Left forelimb (tissue), 1 donor: ENCODE data around the gene IDI1.
"Not testable (repeated sequence)": the region's sequence is repeated elsewhere in the genome, so short reads cannot be mapped to it uniquely, and the experiment has no call there.

Experiments used
- DNase-seq: peaks from one replicate; pipeline ENCODE4 v3.0.0-alpha.2; 2018; ENCODE audit warnings: low spot score

The IDI1 gene

DNA sequence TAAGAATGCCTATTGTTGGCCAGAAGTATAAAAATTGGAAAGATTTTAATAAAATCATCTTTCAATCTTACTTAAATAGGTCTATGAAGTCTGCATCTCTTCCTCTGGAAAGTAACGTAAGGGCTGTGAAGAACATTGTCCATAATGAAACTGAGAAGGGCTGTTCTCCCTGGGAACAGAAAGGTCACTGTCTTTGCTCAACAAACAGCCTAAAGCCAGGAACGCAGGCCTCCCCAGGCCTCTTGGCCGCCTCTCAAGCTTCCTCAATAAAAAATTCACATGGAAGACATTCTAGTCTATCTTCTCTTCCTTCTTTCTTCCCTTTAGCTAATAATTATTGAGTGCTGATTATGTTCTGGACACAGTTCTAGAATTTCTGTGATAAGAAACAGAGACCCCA, 14.2 kb downstream of the IDI1 start:
- DNase-seq = no peak

DNA sequence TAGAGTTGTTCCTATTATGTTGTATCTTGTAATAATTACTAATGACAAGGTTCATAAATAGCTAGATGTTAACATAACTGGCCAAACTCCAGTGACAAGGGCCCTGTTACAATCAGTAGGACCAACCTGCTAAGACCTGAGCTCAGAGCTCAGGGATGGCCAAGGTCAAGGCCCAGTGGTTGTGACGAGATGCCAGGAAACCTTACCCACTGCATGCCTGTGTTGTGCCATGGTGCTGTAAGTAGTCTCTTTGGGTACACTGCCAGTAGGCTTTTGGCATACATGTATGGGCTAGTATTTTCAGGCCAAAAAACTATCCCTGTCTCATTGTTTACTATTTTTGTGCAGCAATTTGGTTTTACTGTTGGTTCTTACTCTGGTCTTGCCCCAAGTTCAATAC, 15.3 kb downstream of the IDI1 start:
- DNase-seq = no peak

DNA sequence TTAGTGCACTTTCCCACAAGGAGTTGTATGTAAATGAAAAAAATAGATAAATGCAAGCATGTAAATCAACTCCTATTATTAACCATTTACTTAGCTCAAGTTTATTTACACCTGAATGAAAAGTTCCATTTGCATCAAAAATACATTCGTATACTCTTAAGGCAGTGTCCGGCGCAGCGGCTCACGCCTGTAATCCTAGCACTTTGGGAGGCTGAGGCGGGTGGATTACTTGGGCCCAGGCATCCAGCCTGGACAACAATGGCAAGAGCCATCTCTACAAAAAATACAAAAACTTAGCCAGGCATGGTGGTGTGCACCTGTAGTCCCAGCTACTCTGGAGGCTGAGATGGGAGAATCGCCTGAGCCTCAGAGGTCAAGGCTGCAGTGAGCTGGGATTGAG, 19.1 kb downstream of the IDI1 start:
- DNase-seq = no peak

DNA sequence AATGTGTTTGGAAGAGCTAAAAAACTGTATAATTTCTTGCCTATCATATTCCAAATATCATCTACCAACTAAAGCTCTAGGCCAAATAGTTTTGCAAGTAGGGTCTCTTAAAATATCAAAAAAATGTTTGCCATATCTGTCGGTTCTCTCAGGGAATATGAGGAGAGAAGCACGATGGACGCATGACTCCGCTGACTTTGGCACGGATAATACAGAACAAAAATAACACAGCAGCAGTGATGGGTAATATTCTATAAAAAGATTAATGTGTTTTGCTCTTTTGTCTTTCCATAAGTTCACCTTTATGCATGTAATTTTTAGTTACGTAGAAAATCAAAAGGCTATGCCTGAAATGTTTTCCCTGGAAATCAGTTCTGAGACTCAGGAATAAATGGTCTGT, 22.3 kb downstream of the IDI1 start:
- no peak for DNase-seq

DNA sequence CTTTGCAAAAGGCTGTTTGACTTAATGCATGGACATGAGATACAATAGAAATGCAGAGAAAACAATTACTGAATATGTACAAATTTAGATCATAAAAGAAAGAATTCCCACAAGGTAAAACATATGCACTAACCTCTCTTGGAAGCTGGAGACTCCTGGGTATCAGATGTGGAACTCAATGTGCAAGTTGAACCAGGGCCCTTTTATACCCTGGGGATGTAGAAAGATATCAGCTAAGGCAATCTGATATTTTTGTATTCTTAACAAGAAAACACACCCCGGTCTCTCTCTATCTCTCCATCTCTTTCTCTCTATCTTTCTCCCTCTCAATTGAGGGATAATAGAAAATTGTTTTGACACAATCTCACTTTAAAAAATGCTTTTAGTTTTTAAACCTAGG, 23.2 kb downstream of the IDI1 start, which contains the start of gene IDI2:
Gene IDI2 (minus strand): TSS at position 177 of the 400 bp plus-strand sequence. CDS start 1,136 bp downstream, outside the sequence.
- no peak for DNase-seq

DNA sequence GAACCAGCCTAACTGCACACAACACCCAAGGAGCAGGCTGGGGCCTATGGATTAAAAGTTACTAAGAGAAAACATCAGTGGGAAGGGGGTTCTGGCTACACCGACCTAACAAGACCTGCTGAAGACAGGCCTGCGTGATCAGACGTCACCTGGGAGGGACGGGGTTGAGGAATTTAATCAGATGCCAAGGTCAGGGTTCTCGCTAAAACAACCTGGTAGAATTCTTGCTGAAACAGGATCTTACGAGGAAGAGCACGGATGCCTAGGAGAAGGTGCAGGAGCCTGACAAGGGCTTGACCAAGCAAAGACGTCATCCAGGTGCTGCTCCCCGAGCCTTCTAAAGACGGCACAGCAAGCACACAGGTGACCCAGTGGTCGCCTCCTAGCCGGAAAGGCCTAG, 24.8 kb downstream of the IDI1 start:
- DNase-seq = no peak

DNA sequence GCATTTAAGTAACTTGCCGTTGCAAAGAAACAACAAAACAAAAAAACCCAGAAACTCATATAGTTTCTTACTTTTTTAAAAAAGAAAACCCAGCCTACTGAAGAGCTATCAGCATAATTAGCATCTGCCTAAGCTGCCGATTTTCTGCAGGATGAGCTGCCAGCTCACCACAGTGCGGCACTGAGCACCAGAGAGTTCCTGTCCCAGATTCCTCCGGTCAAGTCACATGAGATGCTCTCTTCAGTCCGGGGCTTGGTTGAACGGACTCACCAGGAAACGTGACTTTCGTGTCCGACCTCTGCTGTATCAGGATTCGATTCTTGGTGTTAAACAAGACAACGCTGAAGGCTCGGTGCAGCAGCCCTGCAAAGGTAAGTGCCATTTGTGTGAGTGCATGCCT, 26.5 kb downstream of the IDI1 start:
- no peak for DNase-seq

DNA sequence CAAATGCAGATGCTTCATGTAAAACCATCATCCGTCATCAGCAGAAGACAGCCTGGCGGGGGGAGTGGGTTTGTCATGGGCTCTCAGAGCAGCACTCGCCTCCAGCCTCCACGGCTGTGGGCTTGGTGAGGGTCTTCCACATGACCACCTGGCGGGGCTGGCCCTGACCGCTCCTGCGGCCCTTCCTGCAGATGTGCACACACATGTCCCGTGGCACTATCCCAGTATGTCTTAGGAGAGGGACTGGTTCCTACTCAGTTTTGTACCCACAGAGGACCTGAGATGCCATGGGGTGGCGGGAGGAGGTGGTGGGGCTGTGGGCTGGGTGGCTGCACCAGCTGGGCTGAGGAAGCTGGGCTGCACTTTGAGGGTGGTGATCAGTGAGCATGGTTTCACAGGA, 28.0 kb downstream of the IDI1 start:
- DNase-seq = no peak

DNA sequence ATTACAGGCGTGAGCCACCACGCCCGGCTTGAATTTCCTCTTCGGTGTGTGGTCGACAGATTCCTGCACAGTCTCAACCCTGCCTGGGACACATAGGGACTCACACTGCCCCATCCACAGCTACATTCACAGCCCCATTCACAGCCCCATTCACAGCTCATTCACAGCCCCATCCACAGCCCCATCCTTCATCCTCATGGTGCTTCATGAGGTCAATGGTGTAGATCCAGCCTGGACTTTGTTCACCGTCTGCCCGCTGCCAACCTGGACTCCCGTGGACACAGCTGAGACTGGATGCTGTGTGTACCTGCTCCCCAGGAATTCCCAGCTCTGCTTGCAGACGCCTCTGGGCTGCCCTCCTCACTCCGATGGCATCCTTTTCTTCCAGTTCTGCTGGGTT, 28.5 kb downstream of the IDI1 start:
- DNase-seq = no peak

DNA sequence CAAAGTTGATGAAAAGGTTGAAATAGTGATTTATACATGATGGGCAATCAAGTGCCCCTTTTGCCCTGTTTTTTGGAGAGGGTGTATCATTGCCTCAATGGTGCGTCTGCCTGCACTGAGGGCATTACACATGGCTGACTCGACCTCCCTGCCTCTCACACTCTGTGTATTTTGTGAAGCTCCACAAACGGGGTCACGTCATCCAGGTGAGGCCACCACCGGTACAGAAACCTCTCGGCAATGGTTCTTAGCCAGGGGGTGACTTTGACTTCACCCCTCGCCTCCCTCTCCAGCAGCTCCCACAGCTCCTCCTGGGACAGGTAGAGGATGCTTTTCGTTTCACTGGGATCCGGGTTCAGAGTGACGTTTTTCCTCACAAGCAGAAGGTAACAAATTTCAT, 29.6 kb downstream of the IDI1 start:
- no peak for DNase-seq

DNA sequence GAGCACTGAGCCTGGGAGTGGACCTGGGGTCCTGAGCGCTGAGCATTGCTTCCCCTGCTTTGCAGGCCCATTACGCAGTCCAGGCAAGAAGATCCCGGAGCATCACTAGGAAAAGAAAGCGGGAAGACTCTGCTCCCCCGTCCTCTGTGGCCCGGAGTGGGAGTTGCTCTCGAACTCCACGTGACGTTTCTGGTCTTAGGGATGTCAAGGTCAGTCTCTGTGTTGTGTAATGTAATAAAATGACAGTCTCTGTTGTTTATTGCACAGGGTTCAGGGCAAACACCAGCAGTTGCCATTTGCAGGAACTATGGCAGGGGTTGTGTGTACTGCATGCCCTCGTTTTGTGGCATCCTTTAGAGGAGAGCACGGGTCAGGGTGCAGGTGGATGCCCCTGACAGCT, 33.2 kb downstream of the IDI1 start:
- no peak for DNase-seq

DNA sequence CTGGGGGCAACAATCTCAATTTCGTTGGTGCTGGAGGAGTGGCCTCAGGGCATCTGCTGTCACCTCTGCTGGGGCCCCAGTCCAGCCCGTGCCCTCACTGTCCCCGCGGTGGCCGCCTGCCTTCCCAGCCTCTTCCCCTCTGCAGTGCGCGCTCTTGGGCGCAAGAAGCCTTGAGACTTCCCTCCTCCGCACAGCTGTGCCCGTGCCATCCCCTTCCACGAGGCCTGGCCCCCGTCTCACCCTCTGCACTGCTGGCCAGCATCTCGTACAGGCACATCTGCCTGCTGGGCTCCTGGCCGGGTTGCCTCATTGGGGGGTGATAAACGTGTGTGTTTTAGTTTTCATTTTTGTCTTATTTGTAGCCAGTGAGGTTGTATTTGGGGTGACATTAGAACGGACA, 37.2 kb downstream of the IDI1 start:
- no peak for DNase-seq

DNA sequence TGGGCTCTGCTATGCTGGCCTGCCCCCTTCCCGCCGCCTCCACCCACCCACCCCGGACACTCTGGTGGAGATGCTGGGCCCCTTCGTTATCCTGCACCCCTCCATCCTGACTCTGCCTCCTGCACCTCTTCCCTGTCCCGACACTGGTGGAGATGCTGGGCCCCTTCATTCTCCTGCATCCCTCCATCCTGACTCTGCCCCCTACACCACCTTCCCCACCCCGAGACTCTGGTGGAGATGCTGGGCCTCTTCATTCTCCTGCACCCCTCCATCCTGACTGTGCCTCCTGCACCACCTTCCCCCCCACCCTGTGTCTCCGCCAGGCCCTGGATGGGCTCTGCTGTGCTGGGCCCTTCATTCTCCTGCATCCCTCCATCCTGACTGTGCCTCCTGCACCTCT, 38.2 kb downstream of the IDI1 start:
- DNase-seq = no peak

DNA sequence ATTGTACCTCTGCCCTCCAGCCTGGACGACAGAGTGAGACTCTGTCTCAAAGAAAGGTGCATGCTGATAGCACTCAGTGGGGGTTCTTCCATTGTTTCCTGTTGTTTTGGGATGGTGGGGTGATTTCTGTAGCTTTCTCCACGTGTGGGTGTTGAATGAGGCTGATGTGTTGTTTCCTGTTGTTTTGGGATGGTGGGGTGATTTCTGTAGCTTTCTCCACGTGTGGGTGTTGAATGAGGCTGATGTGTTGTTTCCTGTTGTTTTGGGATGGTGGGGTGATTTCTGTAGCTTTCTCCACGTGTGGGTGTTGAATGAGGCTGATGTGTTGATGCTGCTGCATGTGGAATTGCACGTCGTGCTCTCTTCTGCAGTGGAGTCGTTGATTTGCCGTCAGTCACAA, 39.0 kb downstream of the IDI1 start:
- not testable (repeated sequence) for DNase-seq

DNA sequence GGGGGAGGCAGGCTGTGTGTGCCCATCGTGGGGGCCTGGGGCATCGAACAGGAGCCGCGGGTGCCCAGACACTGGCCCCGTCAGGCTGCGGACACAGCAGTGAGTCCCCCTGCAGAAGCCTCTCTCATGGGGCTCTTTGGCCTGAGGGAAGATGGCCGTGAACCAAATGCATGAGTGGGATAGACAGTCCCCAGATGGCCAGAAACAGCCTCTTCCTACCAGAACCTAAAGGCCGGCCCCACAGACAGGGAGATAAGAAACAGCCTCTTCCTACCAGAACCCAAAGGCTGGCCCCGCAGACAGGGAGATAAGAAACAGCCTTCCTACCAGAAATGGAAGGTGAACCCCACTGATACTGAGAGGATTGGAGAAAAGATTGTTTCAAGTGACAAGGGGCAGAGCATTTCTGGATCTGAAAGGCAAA, 39.8 kb downstream of the IDI1 start:
- DNase-seq = no peak

DNA sequence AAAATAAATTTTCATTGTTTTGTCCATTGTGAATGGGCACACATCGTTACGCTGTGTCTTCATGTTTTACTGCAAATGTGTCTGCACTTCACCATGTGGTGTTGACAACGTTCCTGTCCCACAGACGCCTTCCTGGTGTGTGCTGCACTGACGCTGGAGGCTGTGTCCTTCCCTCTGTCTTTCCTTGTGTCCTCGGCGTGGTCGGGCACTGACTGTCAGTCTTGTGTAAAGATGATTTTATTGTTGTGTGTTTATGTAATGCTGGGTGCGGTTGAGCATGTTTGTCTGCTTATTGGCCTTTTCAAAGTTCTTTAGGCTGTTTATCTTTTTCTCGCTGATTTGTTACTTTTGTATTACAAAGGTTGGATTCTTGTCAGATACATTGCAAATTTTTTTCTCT, 41.3 kb downstream of the IDI1 start:
- DNase-seq = no peak

DNA sequence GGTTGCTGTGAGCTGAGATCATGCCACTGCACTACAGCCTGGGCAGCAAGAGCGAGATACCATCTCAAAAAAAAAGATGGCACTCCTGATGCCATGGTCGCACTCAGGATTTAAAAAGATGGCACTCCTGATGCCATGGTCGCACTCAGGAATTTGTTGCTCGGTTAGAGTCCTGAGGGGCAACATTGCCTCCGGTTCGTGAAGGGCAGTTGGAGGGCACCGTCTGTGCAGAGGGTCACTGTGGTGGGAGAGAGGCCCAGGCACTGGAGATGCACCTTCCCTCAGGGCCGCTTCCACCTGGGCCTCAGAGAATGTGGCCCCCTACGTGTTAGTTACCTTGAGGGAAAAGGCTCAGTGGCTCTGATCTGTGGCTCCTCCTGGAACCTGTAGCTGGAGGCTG, 42.3 kb downstream of the IDI1 start:
- DNase-seq = no peak

DNA sequence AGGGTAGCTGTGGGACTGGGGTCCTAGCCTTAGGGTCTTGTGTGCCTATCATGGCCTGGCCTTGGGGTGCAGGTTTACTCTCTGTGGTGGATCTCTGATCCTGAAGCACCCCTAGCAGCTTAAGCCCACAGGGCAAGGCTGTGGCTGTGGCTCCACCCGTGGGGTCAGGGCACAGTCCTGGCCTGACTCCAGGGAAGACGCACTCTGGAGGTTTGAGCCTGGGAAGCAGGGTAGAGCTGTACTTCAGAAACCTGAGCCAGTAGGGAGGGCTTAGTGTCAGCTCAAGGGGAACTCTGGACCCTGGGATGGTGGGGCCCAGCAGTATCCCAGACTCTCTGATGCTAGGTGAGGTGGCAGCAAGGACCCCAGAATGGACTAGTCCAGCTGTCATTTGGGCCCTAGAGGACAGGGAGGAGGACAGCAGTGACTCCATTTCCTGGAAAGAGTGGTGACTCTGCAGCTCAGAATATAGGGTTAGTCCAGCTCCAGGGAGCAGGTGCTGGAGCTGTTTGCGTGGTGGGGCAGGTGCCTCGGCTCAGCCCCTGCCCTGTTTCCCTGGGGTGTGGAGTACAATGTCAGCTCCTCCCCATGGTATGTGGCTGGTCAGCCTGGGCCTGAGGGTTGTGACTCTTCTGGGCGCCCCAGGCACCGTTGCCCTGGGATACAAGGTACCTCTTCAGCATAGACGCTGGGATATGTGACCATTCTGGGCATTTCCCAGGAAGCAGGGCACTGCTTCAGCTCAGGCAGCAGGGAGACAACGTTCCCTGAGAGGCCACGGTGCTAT, 44.8 kb downstream of the IDI1 start:
- DNase-seq = no peak

DNA sequence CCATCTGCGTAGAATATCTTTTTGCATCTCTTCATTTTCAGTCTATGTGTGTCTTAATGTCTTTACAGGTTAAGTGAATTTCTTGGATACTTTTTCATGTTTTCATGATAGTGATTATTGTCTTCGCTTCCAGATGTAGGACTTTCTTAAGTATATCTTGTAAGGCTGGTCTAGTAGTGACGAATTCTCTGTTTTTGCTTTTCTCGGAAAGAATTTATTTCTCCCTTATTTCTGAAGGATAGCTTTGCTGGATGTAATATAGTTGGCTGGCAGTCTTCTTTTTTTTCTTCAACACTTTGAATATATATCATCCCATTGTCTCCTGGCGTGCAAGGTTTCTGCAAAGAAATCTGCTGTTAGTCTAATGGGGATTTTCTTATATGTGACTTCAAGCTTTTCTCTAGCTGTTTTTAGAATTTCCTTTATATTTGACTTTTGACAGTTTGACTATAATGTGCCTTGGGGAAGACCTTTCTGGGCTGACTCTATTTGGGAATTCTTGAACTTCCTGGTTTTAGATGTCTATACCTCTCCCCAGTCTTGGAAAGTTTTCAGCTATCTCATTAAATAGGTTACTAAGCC, 46.4 kb downstream of the IDI1 start:
- no peak for DNase-seq

DNA sequence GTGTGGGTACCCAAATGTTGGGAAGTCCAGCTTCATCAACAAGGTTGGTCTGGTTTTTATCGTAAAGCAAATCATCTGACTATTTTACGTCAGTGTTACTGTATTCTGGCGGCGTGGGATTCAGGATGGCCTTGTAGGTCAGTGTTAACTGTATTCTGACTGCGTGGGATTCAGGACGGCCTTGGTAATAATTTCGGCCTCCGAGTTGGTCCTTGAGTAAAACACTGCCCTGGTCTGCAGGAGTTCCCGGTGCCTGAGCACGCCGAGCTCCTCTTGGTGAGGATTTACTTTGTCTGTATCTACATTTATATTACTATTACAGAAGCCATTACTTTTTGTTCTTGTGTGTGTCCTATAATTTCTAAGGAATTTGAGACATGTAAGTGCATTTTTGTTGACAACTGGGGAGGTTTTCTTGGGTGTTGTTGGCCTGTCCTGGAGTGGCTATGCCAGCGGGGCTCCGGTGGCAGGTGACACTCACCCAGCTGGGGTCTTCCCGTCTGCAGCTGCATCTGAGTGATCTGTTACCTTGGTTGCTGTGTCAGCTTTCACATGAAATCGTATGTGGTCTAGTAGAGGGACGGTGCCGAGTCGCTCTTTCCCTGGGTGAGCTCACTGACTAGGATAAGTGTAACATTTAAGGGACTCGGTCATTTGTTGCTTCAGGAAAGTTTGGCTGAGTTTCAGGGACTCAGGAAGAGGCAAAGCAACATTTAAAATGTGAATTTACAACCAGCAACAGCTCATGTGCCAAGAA, 51.5 kb downstream of the IDI1 start:
- DNase-seq = no peak

DNA sequence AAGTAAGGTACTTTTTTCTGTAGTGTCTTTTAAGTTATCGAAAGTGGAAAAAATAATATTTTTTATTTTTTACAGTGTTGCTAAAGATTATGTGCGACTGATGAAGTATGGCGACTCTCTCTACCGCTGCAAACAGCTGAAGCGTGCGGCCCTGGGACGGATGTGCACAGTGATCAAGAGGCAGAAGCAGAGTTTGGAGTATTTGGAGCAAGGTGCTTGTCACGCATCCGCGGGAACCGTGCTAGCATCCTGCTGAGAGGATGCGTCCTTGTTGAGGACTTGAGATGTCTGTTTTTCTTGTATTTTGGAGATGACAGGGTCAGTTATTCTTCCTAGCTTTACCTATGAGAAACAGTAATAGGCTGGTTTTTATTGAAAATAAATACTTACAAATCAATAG, 52.9 kb downstream of the IDI1 start:
- no peak for DNase-seq

DNA sequence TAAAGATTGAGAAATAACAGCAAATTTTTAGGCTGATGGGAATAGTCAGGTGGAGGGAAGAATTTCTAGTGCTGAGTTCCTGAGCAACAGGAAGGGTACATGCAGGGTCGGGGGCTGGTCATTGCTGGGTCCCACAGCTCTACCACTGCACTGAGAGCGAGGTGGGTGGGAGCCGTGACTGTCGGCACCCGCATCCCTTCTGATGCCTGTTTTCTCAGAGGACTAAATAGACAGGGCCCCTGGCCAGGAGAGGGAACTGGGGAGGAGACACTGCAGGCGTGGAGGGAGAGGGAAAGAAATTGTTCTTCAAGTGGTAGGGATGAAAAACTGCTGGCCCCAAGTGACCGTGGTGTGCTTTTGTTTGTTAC, 53.4 kb downstream of the IDI1 start:
- no peak for DNase-seq

DNA sequence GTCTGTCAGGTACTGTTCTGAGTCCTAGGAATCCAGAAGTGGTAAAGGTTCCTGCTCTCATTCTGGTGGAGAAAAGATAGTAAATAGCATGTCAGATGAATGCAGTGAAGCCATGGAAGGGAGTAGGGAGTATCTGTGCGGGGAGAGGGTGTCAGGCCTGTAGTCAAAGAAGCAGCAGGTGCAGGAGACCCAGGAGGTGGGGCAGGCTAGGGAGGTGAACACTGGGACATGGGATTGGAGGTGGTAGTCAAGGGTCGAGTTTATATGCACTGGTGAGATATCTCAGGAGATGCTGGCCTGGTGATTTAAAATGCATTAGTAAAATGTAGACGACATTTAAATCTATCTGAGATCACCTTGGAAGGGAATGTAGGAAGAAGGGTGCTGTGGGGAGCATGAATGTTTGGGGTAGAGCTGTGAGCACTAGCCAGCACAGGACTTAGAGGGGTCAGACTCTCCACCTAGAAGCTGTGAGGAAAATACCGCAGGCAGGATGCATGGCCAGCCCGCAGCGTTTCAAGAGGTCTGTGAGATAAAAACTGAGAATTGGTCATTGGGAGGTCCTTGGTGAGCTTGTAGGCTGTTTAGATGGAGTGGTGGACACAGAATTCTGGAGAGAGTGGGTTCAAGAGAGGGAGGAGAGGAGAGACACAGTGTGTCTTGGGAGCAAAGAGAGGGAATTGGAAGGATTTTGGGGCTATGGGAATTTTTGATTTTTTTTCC, 53.9 kb downstream of the IDI1 start:
- DNase-seq = peak; percentile 12
